Panc1 (cell line): Measurements from ENCODE around the gene TAF13. TPM values are rescaled to one million over a fixed set of nuclear protein-coding genes. Genes with fewer than 3 reads are reported as not detected.

ENCODE experiments used
- ATAC-seq: fragments of 200-7000 bp; cut with Tn5 transposase; 2 replicates; pipeline ENCODE4 v1.9.1; 2020; ENCODE audit warnings: mild to moderate bottlenecking, moderate library complexity
- BruUV-seq: library from RNA; stranded (reverse); fragments of 400-500 nt; replicated peaks from 2 replicates; lab custom pipeline; 2021; lab: Mats Ljungman, UMichigan
- CTCF ChIA-PET: fragments of 300-600 bp; sonication (Branson Sonifier 250); formaldehyde crosslinking; loops from one replicate; lab custom pipeline; 2022; ENCODE audit warnings: antibody characterized with exemption; lab: Charles Lee
- POLR2A ChIA-PET: fragments of 300-600 bp; sonication (Branson Sonifier 250); formaldehyde crosslinking; loops from one replicate; lab custom pipeline; 2022; ENCODE audit warnings: antibody characterized with exemption; lab: Charles Lee
- DNase-seq: peaks from one replicate; pipeline ENCODE4 v3.0.0-alpha.2; 2010; ENCODE audit warnings: low read depth, low spot score
- H3K27ac ChIP-seq: 2 replicates; pipeline ENCODE4 v1.5.1; 2011; ENCODE audit warnings: mild to moderate bottlenecking, low read length, inconsistent platforms
- H3K27me3 ChIP-seq: fragments of 200-500 bp; sonication (Bioruptor generic); 2 replicates; pipeline ENCODE4 v1.6.0; 2014; ENCODE audit warnings: low read length, inconsistent platforms; ENCODE audit not compliant: control insufficient read depth, insufficient read depth
- H3K36me3 ChIP-seq: fragments of 200-500 bp; sonication (Bioruptor generic); 2 replicates; pipeline ENCODE4 v1.5.1; 2014; ENCODE audit warnings: inconsistent platforms, mild to moderate bottlenecking, low read length, moderate library complexity; ENCODE audit not compliant: control insufficient read depth, insufficient read depth
- H3K4me1 ChIP-seq: 2 replicates; pipeline ENCODE4 v1.5.1; 2011; ENCODE audit warnings: inconsistent platforms, mild to moderate bottlenecking, low read length, moderate library complexity; ENCODE audit not compliant: control insufficient read depth, insufficient read depth
- H3K4me3 ChIP-seq, 2 experiments: 2 replicates each; pipeline ENCODE4 v1.5.1; 2011 to 2012; ENCODE audit warnings: low read depth in 2 of 2, low read length in 2 of 2, mild to moderate bottlenecking in 2 of 2, inconsistent platforms in 1 of 2, moderate library complexity in 1 of 2
- H3K9me3 ChIP-seq: fragments of 200-500 bp; sonication (Bioruptor generic); 2 replicates; pipeline ENCODE4 v1.5.1; 2014; ENCODE audit warnings: low read depth, mild to moderate bottlenecking, inconsistent platforms, low read length, moderate library complexity; ENCODE audit not compliant: control insufficient read depth, insufficient read depth
- POLR2AphosphoS5 ChIP-seq: IDR thresholded peaks from 2 replicates; pipeline ENCODE4 v1.6.1; 2012; ENCODE audit warnings: mild to moderate bottlenecking, low read depth, low read length, moderate library complexity
- SIN3A ChIP-seq: IDR thresholded peaks from 2 replicates; pipeline ENCODE4 v1.6.1; 2012; ENCODE audit warnings: low read depth, mild to moderate bottlenecking, low read length, moderate library complexity, borderline replicate concordance; ENCODE audit not compliant: insufficient read depth
- TCF7L2 ChIP-seq: IDR thresholded peaks from 2 replicates; pipeline ENCODE4 v1.6.1; 2011; ENCODE audit warnings: mild to moderate bottlenecking, low read depth, low read length, inconsistent platforms
- in situ Hi-C: cut with HindIII; loops from 2 replicates; pipeline ENCODE4 v1.10.0; 2016; ENCODE audit warnings: low sequenced_read_pairs, low pct_unique_long_range_greater_than_20kb
- intact Hi-C: fragments of 100-400 bp; cut with micrococcal nuclease; formaldehyde crosslinking; loops from one replicate; pipeline ENCODE4 v1.10.0; 2022; ENCODE audit not compliant: unreplicated experiment
- total RNA-seq: library from RNA; stranded (reverse); gene quantifications from one replicate; pipeline ENCODE4 v1.2.1, GENCODE V29; 2021; ENCODE audit not compliant: unreplicated experiment
- TF ChIP-seq, protein P1 (sequence below): fragments of 450-650 bp; IDR thresholded peaks from 2 replicates; pipeline ENCODE4 v1.5.1; 2017; ENCODE audit warnings: mild to moderate bottlenecking
- TF ChIP-seq, protein P2 (sequence below), 2 experiments: IDR thresholded peaks; 2 replicates each; pipeline ENCODE4 v1.6.1; 2011 to 2012; ENCODE audit warnings: low read depth in 2 of 2, control low read depth in 1 of 2, low read length in 1 of 2, mild to moderate bottlenecking in 1 of 2, moderate library complexity in 1 of 2; ENCODE audit not compliant: insufficient read depth in 1 of 2

TAF13 gene
- total RNA-seq, 1 experiment from 2014 or later, result 28.9 TPM

DNA sequence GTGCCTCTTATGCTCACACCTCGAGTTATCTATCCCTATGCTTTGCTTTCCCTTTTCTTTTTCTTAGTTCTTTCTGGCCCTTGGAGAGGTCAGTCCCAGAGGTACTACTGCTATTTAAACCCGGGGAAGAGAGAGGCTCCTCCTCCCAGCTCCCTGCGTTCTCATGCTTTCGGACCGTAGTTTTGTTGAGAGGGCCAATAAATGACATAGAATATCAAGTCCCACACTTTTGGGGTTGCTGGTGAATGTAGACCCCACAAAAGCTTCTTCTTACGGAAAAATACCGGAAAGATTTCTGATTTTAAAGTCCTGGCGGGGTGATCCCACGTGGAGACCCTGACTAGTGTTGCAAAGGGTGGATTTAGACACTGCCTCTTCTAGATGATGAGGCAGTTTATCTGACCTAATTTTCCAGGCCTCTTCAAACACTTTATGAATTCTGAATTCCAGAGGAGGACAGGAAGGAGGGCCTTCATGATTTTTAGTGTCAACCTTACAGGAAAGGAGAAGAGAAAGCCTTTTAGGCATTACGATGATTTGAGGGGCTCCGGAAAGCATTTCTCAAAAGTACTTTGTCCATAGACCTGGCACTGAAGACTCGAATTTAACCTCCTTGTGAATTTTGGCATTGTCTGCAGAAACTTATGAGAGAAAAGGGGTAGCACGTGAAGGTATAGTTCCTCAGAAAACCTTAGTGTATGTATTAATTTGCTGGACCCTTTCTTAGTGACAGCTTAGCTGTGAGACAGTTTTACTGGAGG, 15.5 kb upstream of the TAF13 start:
- BruUV-seq, result TSS peak; percentile 69
- no peaks in the 10 kb centered on the region for H3K9me3 ChIP-seq
- H3K36me3 ChIP-seq, result peaks cover 8% of the 10 kb centered on the region
- in situ Hi-C loops, result no loop called here
- ATAC-seq (peak; percentile 80), DNase-seq (no peak)
- peak overlapping the region; percentile 61 to 90 for H3K4me3 ChIP-seq
- H3K4me1 ChIP-seq, result peaks cover 19% of the 10 kb centered on the region
- POLR2A ChIA-PET, result interaction anchor here (1.1 kb wide), 1 partner anchor 105 kb away, joined by 3 read pairs; no protein-coding TSS in a partner anchor
- TF ChIP-seq POLR2AphosphoS5, result no peak
- TF ChIP-seq SIN3A, result no peak
- no peak for TF ChIP-seq TCF7L2
- TF ChIP-seq, protein P1, sequence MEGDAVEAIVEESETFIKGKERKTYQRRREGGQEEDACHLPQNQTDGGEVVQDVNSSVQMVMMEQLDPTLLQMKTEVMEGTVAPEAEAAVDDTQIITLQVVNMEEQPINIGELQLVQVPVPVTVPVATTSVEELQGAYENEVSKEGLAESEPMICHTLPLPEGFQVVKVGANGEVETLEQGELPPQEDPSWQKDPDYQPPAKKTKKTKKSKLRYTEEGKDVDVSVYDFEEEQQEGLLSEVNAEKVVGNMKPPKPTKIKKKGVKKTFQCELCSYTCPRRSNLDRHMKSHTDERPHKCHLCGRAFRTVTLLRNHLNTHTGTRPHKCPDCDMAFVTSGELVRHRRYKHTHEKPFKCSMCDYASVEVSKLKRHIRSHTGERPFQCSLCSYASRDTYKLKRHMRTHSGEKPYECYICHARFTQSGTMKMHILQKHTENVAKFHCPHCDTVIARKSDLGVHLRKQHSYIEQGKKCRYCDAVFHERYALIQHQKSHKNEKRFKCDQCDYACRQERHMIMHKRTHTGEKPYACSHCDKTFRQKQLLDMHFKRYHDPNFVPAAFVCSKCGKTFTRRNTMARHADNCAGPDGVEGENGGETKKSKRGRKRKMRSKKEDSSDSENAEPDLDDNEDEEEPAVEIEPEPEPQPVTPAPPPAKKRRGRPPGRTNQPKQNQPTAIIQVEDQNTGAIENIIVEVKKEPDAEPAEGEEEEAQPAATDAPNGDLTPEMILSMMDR, result no peak
- TF ChIP-seq, protein P2, sequence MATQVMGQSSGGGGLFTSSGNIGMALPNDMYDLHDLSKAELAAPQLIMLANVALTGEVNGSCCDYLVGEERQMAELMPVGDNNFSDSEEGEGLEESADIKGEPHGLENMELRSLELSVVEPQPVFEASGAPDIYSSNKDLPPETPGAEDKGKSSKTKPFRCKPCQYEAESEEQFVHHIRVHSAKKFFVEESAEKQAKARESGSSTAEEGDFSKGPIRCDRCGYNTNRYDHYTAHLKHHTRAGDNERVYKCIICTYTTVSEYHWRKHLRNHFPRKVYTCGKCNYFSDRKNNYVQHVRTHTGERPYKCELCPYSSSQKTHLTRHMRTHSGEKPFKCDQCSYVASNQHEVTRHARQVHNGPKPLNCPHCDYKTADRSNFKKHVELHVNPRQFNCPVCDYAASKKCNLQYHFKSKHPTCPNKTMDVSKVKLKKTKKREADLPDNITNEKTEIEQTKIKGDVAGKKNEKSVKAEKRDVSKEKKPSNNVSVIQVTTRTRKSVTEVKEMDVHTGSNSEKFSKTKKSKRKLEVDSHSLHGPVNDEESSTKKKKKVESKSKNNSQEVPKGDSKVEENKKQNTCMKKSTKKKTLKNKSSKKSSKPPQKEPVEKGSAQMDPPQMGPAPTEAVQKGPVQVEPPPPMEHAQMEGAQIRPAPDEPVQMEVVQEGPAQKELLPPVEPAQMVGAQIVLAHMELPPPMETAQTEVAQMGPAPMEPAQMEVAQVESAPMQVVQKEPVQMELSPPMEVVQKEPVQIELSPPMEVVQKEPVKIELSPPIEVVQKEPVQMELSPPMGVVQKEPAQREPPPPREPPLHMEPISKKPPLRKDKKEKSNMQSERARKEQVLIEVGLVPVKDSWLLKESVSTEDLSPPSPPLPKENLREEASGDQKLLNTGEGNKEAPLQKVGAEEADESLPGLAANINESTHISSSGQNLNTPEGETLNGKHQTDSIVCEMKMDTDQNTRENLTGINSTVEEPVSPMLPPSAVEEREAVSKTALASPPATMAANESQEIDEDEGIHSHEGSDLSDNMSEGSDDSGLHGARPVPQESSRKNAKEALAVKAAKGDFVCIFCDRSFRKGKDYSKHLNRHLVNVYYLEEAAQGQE (IDR thresholded peaks at IDR 0.05; ENCODE audit: insufficient read depth in 1 of 2, low read depth in 2 of 2, low read length in 1 of 2), result no peak
- intact Hi-C loops, result loop anchor here (5.0 kb wide), 1 partner anchor 106 kb away; no protein-coding TSS in a partner anchor
- peak overlapping the region; percentile 95 for H3K27ac ChIP-seq
- no peaks in the 10 kb centered on the region for H3K27me3 ChIP-seq
- CTCF ChIA-PET, result interaction anchor here (1.2 kb wide), 1 partner anchor 9 kb away, joined by 12 read pairs; no protein-coding TSS in a partner anchor

DNA sequence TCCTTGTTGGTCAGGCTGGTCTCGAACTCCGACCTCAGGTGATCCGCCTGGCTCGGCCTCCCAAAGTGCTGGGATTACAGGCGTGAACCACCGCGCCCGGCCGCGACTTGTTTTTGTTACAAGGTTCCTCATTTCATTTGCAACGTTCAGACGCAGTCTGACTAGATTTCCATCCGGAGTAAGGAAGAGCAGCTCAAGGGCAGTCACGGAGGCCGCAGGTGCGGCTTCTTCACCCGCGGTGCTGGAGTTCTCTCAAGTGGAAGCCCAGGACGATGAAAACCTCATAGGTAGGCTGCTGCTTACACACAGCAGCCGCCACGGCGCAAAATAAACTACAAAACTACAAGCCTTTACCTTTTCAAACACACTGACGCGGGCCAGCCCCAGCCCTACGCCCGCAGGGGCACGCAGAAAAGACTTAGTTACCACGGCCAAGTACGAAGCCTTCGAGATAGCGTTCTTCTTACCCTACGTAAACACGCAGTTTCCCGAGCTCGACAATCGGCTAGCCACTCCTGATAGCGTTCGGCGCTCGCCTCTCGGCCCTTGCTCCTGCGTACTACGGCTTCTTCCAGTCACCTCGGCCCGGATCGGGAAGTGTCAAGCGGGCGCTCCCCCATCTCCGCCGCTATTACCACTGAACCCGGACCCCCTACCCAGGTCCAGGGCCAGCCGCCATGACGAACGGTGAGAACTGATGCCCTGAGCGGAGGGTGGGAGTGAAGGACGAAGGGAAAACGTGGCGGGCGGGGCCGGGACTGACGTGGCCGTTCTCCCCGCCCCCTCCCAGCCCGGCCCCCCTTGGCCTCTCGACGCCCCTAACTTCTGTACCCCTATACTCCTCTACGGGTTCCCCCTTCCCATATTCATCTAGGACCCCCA, 14.6 kb upstream of the TAF13 start, which contains the start of gene TMEM167B:
Gene TMEM167B (plus strand): TSS at position 569 of the 882 bp plus-strand sequence. CDS start 109 bp downstream, at position 678.
- peak within 1 kb of the TSS; percentile 95 for H3K27ac ChIP-seq
- POLR2A ChIA-PET, result interaction anchor here (0.7 kb wide), 1 partner anchor 1004 kb away, joined by 6 read pairs; no protein-coding TSS in a partner anchor
- TF ChIP-seq POLR2AphosphoS5, result peak; percentile 47
- TF ChIP-seq TCF7L2, result no peak
- TF ChIP-seq, protein P1, result no peak
- TF ChIP-seq SIN3A, result peak; percentile 87; the same call in 1 of the 2 replicates
- H3K4me3 ChIP-seq, result peak within 1 kb of the TSS; percentile 61 to 90
- peak; percentile 85 for DNase-seq
- CTCF ChIA-PET, result interaction anchor here (1.2 kb wide), 1 partner anchor 10 kb away, joined by 12 read pairs; no protein-coding TSS in a partner anchor
- peak; percentile 93 for ATAC-seq
- intact Hi-C loops, result loop anchor here (5.0 kb wide), 1 partner anchor 107 kb away; no protein-coding TSS in a partner anchor
- no peaks in the 10 kb centered on the region for H3K9me3 ChIP-seq
- H3K36me3 ChIP-seq, result peaks cover 8% of the 10 kb centered on the region
- peaks cover 19% of the 10 kb centered on the region for H3K4me1 ChIP-seq
- in situ Hi-C loops, result no loop called here
- H3K27me3 ChIP-seq, result no peaks in the 10 kb centered on the region
- TSS peak; percentile 95 for BruUV-seq
